Gastrocnemius medialis (tissue), 4 donors: Measurements from ENCODE around the gene PADI4.

Experiments used
- POLR2A ChIP-seq, 2 donors: fragments of 450-650 bp; IDR thresholded peaks; one replicate each; pipeline ENCODE4 v1.6.1; 2017; ENCODE audit warnings: antibody characterized with exemption in 2 of 2, mild to moderate bottlenecking in 2 of 2, moderate library complexity in 2 of 2
- TF ChIP-seq, protein P1 (sequence below), 5 experiments: fragments of 450-650 bp in 3 of 5; fragments of 200-600 bp in 2 of 5; sonication (generic) in 2 of 5; IDR thresholded peaks in 4 of 5; conservative IDR thresholded peaks in 1 of 5; 1 replicate in 4 of 5; 2 replicates in 1 of 5; pipeline ENCODE4 v1.5.1; 2016 to 2019; ENCODE audit warnings: antibody characterized with exemption in 5 of 5, mild to moderate bottlenecking in 3 of 5, moderate library complexity in 3 of 5

DNA sequence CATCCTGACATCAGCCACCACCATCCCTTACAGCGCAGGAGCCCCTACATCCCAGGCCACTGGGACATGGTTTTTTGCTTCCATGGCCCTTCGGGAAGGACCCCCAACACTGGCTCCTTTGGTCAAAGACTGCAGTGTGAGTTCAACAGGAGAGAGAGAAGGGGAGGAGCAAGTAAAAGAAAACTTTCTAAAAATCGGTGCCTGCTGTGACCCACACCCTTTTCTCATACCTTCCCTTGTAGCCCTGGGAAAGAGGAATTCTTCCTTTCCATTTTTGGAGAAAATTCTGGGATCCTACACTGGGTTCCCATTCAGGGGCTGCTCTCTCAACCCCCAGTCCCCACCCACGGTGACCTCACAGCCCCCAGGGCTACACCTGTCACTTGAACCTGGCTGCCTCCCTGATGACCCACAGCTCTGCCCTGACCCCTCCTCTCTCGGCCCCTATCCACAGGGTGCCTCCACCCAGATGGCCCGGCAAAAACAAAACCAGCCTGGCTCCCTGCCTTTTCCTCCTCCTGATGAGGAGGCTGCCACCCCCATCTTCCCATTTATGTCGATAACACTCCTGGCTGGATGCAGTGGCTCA, 7.6 kb downstream of the PADI4 start:
- TF ChIP-seq, protein P1, sequence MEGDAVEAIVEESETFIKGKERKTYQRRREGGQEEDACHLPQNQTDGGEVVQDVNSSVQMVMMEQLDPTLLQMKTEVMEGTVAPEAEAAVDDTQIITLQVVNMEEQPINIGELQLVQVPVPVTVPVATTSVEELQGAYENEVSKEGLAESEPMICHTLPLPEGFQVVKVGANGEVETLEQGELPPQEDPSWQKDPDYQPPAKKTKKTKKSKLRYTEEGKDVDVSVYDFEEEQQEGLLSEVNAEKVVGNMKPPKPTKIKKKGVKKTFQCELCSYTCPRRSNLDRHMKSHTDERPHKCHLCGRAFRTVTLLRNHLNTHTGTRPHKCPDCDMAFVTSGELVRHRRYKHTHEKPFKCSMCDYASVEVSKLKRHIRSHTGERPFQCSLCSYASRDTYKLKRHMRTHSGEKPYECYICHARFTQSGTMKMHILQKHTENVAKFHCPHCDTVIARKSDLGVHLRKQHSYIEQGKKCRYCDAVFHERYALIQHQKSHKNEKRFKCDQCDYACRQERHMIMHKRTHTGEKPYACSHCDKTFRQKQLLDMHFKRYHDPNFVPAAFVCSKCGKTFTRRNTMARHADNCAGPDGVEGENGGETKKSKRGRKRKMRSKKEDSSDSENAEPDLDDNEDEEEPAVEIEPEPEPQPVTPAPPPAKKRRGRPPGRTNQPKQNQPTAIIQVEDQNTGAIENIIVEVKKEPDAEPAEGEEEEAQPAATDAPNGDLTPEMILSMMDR (IDR thresholded peaks at IDR 0.05 in 4 of 5, conservative IDR thresholded peaks at IDR 0.05 in 1 of 5) = no peak
- TF ChIP-seq POLR2A (IDR thresholded peaks at IDR 0.05) = no peak
